Ovary (tissue), 3 donors: ENCODE data around the gene TRPM2.

ENCODE experiments used
- CTCF ChIP-seq, 3 donors: fragments of 450-650 bp in 2 of 3; fragments of 200-600 bp in 1 of 3; IDR thresholded peaks; one replicate each; pipeline versions ENCODE4 v1.5.1 to v1.8.0; 2016 to 2022; ENCODE audit warnings: antibody characterized with exemption in 3 of 3, mild to moderate bottlenecking in 1 of 3
- EP300 ChIP-seq: sonication (generic); formaldehyde crosslinking; IDR thresholded peaks from one replicate; pipeline ENCODE4 v1.6.1; 2017; ENCODE audit warnings: antibody characterized with exemption
- POLR2A ChIP-seq: fragments of 450-650 bp; IDR thresholded peaks from one replicate; pipeline ENCODE4 v1.6.1; 2017; ENCODE audit warnings: antibody characterized with exemption, mild to moderate bottlenecking, moderate library complexity
- donor health status: DM: no; HTN: no; CAD: no.

- TF ChIP-seq CTCF (IDR thresholded peaks at IDR 0.05) (no peak), POLR2A (no peak), EP300 (no peak)
Measured at GRCh38 chr21:44353191-44353970, at the start of gene TRPM2.
